CD14-positive monocyte (primary cell): Measurements from ENCODE around the gene CYP27C1. TPM values are rescaled to one million over a fixed set of nuclear protein-coding genes. Genes with fewer than 3 reads are reported as not detected.
"Not testable (repeated sequence)": the region's sequence is repeated elsewhere in the genome, so short reads cannot be mapped to it uniquely, and the experiment has no call there.

Experiments used
- DNase-seq, 3 donors: peaks; one replicate each; pipeline ENCODE4 v3.0.0-alpha.2; 2011 to 2022
- H2AFZ ChIP-seq: 2 replicates; pipeline ENCODE4 v1.6.0; 2012; ENCODE audit warnings: mild to moderate bottlenecking, low read depth, low read length, inconsistent platforms; ENCODE audit not compliant: insufficient read depth, poor library complexity, severe bottlenecking
- H3K27ac ChIP-seq, 2 donors: 1 replicate in 1 of 2; 2 replicates in 1 of 2; pipeline ENCODE4 v1.5.1; 2012 to 2013; ENCODE audit warnings: low read length in 2 of 2, control low read depth in 1 of 2, inconsistent platforms in 1 of 2, low read depth in 1 of 2, mild to moderate bottlenecking in 1 of 2
- H3K27me3 ChIP-seq, 2 donors: one replicate each; pipeline versions ENCODE4 v1.6.0 to v1.6.1; 2011 to 2013; ENCODE audit warnings: low read length in 2 of 2; ENCODE audit not compliant: control insufficient read depth in 2 of 2, insufficient read depth in 2 of 2
- H3K36me3 ChIP-seq, 2 donors: replicated peaks in 1 of 2; 1 replicate in 1 of 2; 2 replicates in 1 of 2; pipeline versions ENCODE4 v1.5.1 to v1.6.1; 2012 to 2013; ENCODE audit warnings: low read length in 2 of 2, control low read depth in 1 of 2, inconsistent platforms in 1 of 2, mild to moderate bottlenecking in 1 of 2; ENCODE audit not compliant: insufficient read depth in 2 of 2, control insufficient read depth in 1 of 2
- H3K4me1 ChIP-seq, 2 donors: 1 replicate in 1 of 2; 2 replicates in 1 of 2; pipeline versions ENCODE4 v1.5.1 to v1.6.1; 2012 to 2013; ENCODE audit warnings: low read length in 2 of 2, control low read depth in 1 of 2, inconsistent platforms in 1 of 2, mild to moderate bottlenecking in 1 of 2, moderate library complexity in 1 of 2; ENCODE audit not compliant: insufficient read depth in 2 of 2, control insufficient read depth in 1 of 2
- H3K4me2 ChIP-seq: replicated peaks from 2 replicates; pipeline ENCODE3; 2012; ENCODE audit warnings: low read length, moderate library complexity, mild to moderate bottlenecking; ENCODE audit not compliant: poor library complexity, severe bottlenecking; ENCODE audit errors: extremely low read depth
- H3K4me3 ChIP-seq, 3 experiments: fragments of 200-600 bp in 1 of 3; sonication (generic) in 1 of 3; replicated peaks in 1 of 3; 1 replicate in 2 of 3; 2 replicates in 1 of 3; pipeline ENCODE4 v1.5.1; 2011 to 2013; ENCODE audit warnings: low read length in 3 of 3, mild to moderate bottlenecking in 3 of 3, control low read depth in 2 of 3, low read depth in 2 of 3, inconsistent platforms in 1 of 3, moderate library complexity in 1 of 3
- H3K79me2 ChIP-seq: 2 replicates; pipeline ENCODE4 v1.6.0; 2012; ENCODE audit warnings: mild to moderate bottlenecking, control low read depth, inconsistent platforms, low read length, moderate library complexity; ENCODE audit not compliant: insufficient read depth
- H3K9ac ChIP-seq: 2 replicates; pipeline ENCODE4 v1.6.0; 2017; ENCODE audit warnings: low read length, mild to moderate bottlenecking; ENCODE audit not compliant: insufficient read depth, poor library complexity, severe bottlenecking
- H3K9me3 ChIP-seq, 2 donors: replicated peaks in 1 of 2; 1 replicate in 1 of 2; 2 replicates in 1 of 2; pipeline versions ENCODE4 v1.5.1 to v1.6.1; 2012 to 2013; ENCODE audit warnings: low read length in 2 of 2, control low read depth in 1 of 2; ENCODE audit not compliant: control insufficient read depth in 1 of 2, insufficient read depth in 1 of 2
- H4K20me1 ChIP-seq: 2 replicates; pipeline ENCODE4 v1.6.0; 2012; ENCODE audit warnings: mild to moderate bottlenecking, low read length, control low read depth, moderate library complexity; ENCODE audit not compliant: insufficient read depth
- H3K27ac Mint-ChIP-seq, 7 donors: one replicate each; pipeline ENCODE4 v1.8.0; 2020; ENCODE audit warnings: mild to moderate bottlenecking in 7 of 7, mixed read lengths in 7 of 7, moderate library complexity in 6 of 7, inconsistent platforms in 2 of 7
- H3K27me3 Mint-ChIP-seq, 3 donors: one replicate each; pipeline ENCODE4 v1.8.0; 2021 to 2022; ENCODE audit warnings: low read depth in 3 of 3, mild to moderate bottlenecking in 3 of 3, mixed read lengths in 3 of 3, moderate library complexity in 3 of 3, inconsistent platforms in 1 of 3
- H3K36me3 Mint-ChIP-seq, 2 donors: one replicate each; pipeline ENCODE4 v1.8.0; 2020; ENCODE audit warnings: mixed read lengths in 2 of 2, inconsistent platforms in 1 of 2, mild to moderate bottlenecking in 1 of 2
- H3K4me1 Mint-ChIP-seq: one replicate; pipeline ENCODE4 v1.8.0; 2020; ENCODE audit warnings: mild to moderate bottlenecking, mixed read lengths
- H3K4me3 Mint-ChIP-seq, 2 donors: one replicate each; pipeline ENCODE4 v1.8.0; 2020; ENCODE audit warnings: mild to moderate bottlenecking in 2 of 2, mixed read lengths in 2 of 2, moderate library complexity in 1 of 2
- H3K9me3 Mint-ChIP-seq, 7 donors: one replicate each; pipeline ENCODE4 v1.8.0; 2020 to 2022; ENCODE audit warnings: mixed read lengths in 7 of 7, mild to moderate bottlenecking in 6 of 7, moderate library complexity in 6 of 7, inconsistent platforms in 2 of 7
- WGBS: methylation state at CpG from one replicate; pipeline ENCODE4 v1.1.5; 2013; ENCODE audit warnings: missing lambda C conversion rate; ENCODE audit not compliant: insufficient coverage; 5-methylcytosine and 5-hydroxymethylcytosine counted together
- intact Hi-C, 2 donors: fragments of 100-400 bp; cut with micrococcal nuclease; formaldehyde crosslinking; loops; one replicate each; pipeline versions ENCODE4 v1.15.0 to v1.15.1; 2023
- polyA plus RNA-seq, 3 donors: library from polyadenylated mRNA; depleted of rRNA in 1 of 3; unstranded in 2 of 3; stranded (reverse) in 1 of 3; fragments of 300-500 nt in 2 of 3; fragments of >200 nt in 1 of 3; fragmentation: Illumina TruSeq in 2 of 3; gene quantifications; 1 replicate in 2 of 3; 2 replicates in 1 of 3; pipeline ENCODE4 v1.2.3, GENCODE V29; 2012 to 2021
- TF ChIP-seq, protein P1 (sequence below): fragments of 200-600 bp; IDR thresholded peaks from one replicate; pipeline ENCODE4 v1.8.0; 2022; ENCODE audit warnings: antibody characterized with exemption, mild to moderate bottlenecking

Gene CYP27C1
- polyA plus RNA-seq, 3 donors = not detected

DNA sequence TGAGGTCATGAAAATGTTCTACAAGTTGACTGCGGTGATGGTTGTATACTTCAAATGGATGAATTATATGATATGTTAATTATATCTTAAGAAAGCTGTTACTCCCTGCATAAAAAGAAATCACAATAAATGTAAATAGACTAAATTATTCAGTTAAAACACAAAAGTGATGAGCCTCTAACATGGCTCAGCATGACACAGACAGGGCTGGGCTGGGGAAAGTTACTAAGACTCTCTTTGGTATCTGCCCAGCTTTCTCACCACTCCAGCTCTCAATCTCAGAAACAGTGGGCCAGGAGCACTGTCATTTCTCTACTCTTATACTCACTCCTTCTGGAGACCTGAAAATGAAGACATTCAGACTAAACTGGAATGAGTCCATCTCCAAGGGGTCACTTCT, 3.5 kb downstream of the CYP27C1 start:
- Mint-ChIP-seq H3K36me3 (peaks cover 4 to 15% of the 10 kb centered on the region in 2 donors), H3K27me3 (peaks cover 63 to 75% (median 74%) of the 10 kb centered on the region in 3 donors), H3K4me1 (peaks cover 16% of the 10 kb centered on the region), H3K9me3 (peaks cover 2 to 35% (median 30%) of the 10 kb centered on the region in 7 donors), H3K4me3 (peak overlapping the region in 1 of 2 donors; percentile 80), H3K27ac (no peak overlapping the region)
- TF ChIP-seq, protein P1, sequence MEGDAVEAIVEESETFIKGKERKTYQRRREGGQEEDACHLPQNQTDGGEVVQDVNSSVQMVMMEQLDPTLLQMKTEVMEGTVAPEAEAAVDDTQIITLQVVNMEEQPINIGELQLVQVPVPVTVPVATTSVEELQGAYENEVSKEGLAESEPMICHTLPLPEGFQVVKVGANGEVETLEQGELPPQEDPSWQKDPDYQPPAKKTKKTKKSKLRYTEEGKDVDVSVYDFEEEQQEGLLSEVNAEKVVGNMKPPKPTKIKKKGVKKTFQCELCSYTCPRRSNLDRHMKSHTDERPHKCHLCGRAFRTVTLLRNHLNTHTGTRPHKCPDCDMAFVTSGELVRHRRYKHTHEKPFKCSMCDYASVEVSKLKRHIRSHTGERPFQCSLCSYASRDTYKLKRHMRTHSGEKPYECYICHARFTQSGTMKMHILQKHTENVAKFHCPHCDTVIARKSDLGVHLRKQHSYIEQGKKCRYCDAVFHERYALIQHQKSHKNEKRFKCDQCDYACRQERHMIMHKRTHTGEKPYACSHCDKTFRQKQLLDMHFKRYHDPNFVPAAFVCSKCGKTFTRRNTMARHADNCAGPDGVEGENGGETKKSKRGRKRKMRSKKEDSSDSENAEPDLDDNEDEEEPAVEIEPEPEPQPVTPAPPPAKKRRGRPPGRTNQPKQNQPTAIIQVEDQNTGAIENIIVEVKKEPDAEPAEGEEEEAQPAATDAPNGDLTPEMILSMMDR = no peak
- H3K4me2 ChIP-seq = no peak overlapping the region
- H3K9me3 ChIP-seq = peaks cover 0 to 32% of the 10 kb centered on the region in 2 donors
- WGBS = no CpG with 5 or more reads among the region's 1 CpG
- H3K27me3 ChIP-seq = peaks cover 49 to 65% of the 10 kb centered on the region in 2 donors
- H3K9ac ChIP-seq = no peak overlapping the region
- no peak overlapping the region for H3K4me3 ChIP-seq
- H3K36me3 ChIP-seq = no peaks in the 10 kb centered on the region
- no peak overlapping the region for H3K27ac ChIP-seq
- H2AFZ ChIP-seq = no peak overlapping the region
- no peak for DNase-seq
- H3K79me2 ChIP-seq = no peaks in the 10 kb centered on the region
- H3K4me1 ChIP-seq = peaks cover 13 to 14% of the 10 kb centered on the region in 2 donors
- intact Hi-C loops = no loop called here
- no peaks in the 10 kb centered on the region for H4K20me1 ChIP-seq

DNA sequence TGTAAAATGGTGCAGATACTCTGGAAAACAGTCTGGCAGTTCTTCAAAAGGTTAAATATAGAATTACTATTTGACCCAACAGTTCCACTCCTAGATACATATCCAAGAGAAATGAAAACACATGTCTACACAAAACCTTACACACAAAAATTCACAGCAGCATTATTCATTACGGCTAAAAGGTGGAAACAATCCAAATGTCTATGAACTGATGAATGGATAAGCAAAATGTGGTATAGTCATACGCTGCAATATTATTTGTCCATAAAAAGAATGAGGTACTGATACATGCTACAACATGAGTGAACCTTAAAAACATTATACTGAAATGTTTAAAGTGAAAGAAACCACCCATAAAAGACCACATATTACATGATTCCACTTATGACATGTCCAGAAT, 4.0 kb downstream of the CYP27C1 start:
- Mint-ChIP-seq H3K27ac (no peak overlapping the region), H3K4me3 (peak overlapping the region in 1 of 2 donors; percentile 80), H3K4me1 (peaks cover 16% of the 10 kb centered on the region), H3K27me3 (peaks cover 59 to 70% (median 70%) of the 10 kb centered on the region in 3 donors), H3K9me3 (peaks cover 2 to 34% (median 29%) of the 10 kb centered on the region in 7 donors), H3K36me3 (peaks cover 4 to 15% of the 10 kb centered on the region in 2 donors)
- no CpG with 5 or more reads among the region's 2 CpGs for whole genome bisulfite sequencing
- Histone ChIP-seq H3K4me1 (peaks cover 13 to 14% of the 10 kb centered on the region in 2 donors), H3K27me3 (peaks cover 48 to 60% of the 10 kb centered on the region in 2 donors), H3K9me3 (peaks cover 0 to 32% of the 10 kb centered on the region in 2 donors), H3K9ac (no peak overlapping the region), H3K27ac (no peak overlapping the region), H3K4me3 (no peak overlapping the region), H3K4me2 (no peak overlapping the region), H3K79me2 (no peaks in the 10 kb centered on the region), H4K20me1 (no peaks in the 10 kb centered on the region), H3K36me3 (no peaks in the 10 kb centered on the region), H2AFZ (no peak overlapping the region)
- DNase-seq = no peak
- intact Hi-C loops = no loop called here
- TF ChIP-seq, protein P1 = no peak

DNA sequence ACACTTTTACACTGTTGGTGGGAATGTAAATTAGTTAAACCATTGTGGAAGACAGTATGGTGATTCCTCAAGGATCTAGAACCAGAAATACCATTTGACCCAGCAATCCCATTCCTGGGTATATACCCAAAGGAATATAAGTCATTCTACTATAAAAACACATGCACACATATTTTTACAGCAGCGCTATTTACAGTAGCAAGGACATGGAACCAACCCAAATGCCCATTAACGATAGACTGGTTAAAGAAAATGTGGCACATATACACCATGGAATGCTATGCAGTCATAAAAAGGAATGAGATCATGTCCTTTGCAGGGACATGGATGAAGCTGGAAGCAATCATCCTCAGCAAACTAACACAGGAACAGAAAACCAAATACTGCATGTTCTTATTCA, 5.9 kb downstream of the CYP27C1 start:
- peaks cover 2 to 31% (median 26%) of the 10 kb centered on the region in 7 donors for H3K9me3 Mint-ChIP-seq
- H3K79me2 ChIP-seq = not testable (repeated sequence)

More for the DNA sequence above, 5.9 kb downstream of the CYP27C1 start:
- H3K4me3 Mint-ChIP-seq, H3K4me3 ChIP-seq, DNase-seq, H2AFZ ChIP-seq, H3K4me1 ChIP-seq, H4K20me1 ChIP-seq, H3K4me1 Mint-ChIP-seq, intact Hi-C loops, H3K4me2 ChIP-seq, H3K36me3 ChIP-seq, H3K9ac ChIP-seq, H3K27ac ChIP-seq, H3K27ac Mint-ChIP-seq: not testable (repeated sequence)
- H3K9me3 ChIP-seq = peaks cover 0 to 25% of the 10 kb centered on the region in 2 donors
- peaks cover 44 to 61% (median 58%) of the 10 kb centered on the region in 3 donors for H3K27me3 Mint-ChIP-seq
- H3K36me3 Mint-ChIP-seq = peaks cover 4 to 11% of the 10 kb centered on the region in 2 donors
- peaks cover 35 to 42% of the 10 kb centered on the region in 2 donors for H3K27me3 ChIP-seq
- 100% methylated on average over 1 of the region's 2 CpGs for WGBS
